ELF-1 (cell line): ENCODE measurements around the gene ANO6.
"Not testable (repeated sequence)": the region's sequence is repeated elsewhere in the genome, so short reads cannot be mapped to it uniquely, and the experiment has no call there.

Experiments
- DNase-seq: peaks from one replicate; pipeline ENCODE4 v3.0.0-alpha.2; 2016; ENCODE audit warnings: low read depth, low spot score

The ANO6 gene

GRCh38 chr12:45215419-45216229 lies at the start of gene ANO6:
TSS of gene ANO6 (plus strand) at chr12:45216095. CDS start at chr12:45216322, 227 bp downstream.
- peak; percentile 93 for DNase-seq

DNA sequence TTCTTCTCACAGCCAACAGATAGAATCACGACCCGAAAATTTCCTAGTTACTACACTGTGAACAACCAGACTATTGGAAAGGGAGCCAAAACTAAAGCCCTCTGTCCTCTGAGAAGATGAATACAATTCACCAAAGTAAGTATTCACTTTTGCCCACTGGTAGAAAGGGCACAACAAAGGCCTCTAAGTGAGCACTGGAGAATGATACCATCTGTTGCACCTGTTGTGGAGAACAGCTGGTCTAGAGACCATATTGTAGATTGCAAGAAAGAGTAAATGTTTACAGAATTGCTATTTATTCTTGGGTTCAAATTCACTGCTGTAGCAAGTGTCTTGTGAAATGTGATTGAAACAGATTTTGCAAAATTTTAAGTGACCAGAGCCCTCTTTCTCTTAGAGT lies 46.9 kb upstream of the ANO6 start:
- no peak for DNase-seq

- DNase-seq = peak; percentile 75
These were observed 45.3 kb upstream of the ANO6 start for GRCh38 chr12:45170456-45171042.

- not testable (repeated sequence) for DNase-seq
These were observed 42.6 kb upstream of the ANO6 start for GRCh38 chr12:45173293-45173692.

DNA sequence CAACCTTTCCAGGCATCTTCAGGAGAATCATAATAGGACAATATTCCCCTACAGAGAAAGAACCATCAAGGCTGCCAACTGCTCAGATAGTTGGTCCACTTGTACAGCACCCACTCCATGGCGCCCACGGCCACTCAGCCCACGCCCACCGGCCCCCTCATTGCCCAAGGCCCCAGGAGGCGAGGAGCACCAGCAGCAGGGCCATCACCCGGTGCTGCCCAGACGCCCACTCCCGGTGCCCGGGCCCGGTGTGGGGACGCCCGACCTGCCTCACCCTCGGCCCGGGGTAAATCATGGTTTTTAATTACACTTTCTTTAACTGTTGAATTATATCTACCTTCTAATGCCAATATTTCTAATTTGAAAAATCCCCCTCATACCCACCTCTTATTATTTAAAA lies 41.3 kb upstream of the ANO6 start:
- DNase-seq = no peak

DNA sequence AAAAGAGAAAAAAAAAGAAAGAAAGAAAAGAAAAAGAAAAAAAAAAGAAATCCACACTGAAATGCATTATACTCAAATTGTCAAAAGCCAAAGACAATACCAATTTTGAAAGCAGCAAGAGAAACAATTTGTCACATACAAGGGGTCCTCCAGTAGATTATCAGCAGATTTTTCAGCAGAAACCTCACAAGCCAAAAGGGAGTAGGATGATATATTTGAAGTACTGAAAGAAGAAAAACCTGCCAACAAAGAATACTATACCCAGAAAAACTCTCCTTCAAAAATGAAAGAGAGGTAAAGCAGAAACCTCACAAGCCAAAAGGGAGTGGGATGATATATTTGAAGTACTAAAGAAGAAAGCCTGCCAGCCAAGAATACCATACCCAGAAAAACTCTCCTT lies 37.1 kb upstream of the ANO6 start:
- no peak for DNase-seq

DNA sequence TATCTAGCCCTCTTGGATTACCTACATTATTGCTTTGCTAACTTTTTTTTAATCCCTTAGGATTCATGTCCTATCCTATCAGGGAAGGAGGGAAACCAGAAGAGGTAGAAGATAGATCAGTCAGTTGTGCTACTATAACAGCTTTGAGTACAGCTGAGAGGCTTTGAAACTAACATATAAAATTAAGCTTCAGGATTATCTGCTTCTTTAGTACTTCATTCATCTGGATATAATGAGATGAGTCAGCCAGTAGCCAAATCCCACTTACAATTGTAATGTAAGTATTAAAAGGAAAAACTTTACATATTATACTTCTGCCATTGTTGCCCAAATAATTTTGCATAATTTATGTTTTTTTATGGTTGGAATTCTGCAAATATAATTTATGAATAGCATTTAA lies 33.4 kb upstream of the ANO6 start:
- no peak for DNase-seq

DNA sequence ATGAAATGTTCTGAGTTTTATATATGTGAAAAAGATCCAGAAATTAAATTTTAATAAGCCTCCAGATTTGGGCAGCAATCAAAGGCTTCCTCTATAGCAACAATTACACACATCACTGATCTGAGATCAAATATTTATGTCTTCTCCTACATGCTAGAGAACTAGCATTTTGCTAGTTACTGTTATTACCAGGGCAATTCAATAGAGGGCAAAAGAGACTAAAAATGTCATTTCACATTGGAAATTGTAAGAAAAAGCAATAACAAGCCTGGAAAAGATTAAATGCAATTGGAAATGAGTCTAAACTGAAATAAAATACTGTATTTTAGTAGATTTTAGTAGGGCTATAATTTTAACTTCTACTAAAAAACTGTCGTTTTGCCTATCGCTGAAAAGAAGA lies 32.6 kb upstream of the ANO6 start:
- no peak for DNase-seq

GRCh38 chr12:45184147-45184963 lies 31.5 kb upstream of the ANO6 start:
- no peak for DNase-seq

DNA sequence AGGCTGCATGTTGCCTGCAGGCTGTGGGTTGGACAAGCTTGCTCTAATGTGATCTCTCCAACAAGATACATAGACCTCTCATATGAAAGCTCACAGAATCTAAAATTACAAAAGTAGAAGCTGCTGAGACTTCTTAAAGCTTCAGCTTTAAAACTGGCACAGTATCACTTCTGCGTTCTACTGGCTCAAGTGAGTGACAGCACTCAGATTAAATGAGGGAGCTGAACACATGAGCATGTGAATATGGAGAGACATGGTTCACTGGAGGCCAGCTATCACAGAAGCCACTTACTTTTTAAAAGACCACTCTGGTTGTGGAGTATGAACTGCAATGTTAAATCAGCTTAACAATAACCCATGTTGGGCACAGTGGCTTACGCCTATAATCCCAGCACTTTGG lies 29.1 kb upstream of the ANO6 start:
- no peak for DNase-seq

DNA sequence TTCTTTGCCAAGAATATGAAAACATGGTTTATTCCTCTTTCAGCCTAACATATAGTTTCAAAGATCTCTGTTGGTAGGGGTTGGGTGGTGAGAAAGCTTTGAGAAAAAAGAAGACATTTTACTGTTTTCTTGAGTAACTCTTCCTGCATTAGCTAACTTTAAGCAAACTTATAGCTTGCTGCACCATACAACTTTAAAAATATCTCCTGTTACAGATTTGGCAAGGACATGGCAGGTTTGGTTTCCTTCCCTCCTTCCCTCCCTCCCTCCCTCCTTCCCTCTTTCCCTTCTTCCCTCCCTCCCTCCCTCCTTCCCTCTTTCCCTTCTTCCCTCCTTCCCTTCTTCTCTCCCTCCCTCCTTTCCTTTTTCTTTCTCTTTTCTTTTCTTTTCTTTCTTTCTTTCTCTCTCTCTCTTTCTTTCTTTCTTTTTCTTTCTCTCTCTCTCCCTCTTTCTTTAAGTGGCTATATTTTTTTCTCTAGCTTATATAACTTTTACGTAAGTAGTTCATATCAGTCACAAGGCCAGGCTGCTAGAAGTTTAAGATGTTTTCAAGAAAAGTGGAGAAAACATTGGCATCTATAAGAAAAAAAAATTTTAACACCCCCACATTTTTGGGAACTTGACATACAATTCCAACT lies 26.0 kb upstream of the ANO6 start:
- no peak for DNase-seq

- DNase-seq = no peak
These were observed 24.7 kb upstream of the ANO6 start for GRCh38 chr12:45191239-45191638.

DNA sequence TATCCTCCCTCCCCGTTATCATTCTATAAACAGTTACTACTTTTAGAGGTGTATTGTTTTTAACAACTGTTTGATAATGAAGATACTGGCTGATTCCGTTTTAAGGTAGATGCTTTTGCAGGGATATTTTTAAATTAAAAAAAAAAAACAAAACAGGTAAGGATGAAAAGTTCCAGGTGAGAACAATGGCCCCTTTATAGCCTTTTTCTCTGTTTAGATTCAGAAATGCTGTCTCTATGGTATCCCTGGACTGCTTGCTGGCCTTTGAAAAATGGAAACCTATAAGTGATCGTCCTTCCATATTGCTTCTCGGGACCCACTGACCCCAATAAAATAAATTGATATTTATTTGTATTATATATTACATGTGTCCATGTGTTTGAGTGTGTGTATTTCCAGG lies 23.2 kb upstream of the ANO6 start:
- no peak for DNase-seq

GRCh38 chr12:45200491-45201043 lies 15.3 kb upstream of the ANO6 start:
- no peak for DNase-seq

DNA sequence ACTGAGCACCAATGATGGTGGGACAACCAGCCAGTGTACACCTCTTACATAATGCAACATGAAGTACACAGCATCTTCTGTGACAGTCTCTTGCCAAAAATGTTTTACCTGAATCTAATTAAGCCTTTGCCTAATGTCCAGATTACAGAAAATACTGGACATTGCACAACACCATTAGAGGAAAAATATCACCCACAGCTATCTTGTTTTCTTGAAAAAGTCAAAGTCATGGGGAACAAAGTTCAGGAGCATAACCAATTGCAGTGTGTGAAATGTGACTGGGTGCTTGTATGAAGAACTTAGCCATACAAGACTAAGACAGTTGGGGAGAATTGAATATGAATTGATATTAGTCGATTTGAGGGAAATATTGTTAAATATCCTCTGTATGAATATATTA lies 12.1 kb upstream of the ANO6 start:
- no peak for DNase-seq

DNA sequence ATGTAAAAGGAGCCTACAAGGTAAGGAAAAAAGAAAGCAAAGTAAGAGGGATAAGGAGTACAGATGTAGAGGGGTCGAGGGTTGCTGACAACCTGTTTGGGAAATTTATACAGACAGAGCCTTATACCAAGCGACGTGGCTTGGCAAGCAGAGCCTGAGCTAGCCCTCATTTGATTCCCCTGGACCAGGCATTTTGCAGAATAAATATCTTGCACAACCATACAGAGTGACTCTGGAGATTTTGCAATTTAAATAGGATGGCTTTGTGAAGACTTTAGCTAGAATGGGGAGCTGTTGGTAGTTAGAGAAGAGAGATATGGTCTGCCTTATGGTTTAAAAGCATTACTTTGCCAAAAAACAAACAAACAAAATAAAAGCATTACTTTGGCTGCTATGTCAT lies 11.1 kb upstream of the ANO6 start:
- no peak for DNase-seq

DNA sequence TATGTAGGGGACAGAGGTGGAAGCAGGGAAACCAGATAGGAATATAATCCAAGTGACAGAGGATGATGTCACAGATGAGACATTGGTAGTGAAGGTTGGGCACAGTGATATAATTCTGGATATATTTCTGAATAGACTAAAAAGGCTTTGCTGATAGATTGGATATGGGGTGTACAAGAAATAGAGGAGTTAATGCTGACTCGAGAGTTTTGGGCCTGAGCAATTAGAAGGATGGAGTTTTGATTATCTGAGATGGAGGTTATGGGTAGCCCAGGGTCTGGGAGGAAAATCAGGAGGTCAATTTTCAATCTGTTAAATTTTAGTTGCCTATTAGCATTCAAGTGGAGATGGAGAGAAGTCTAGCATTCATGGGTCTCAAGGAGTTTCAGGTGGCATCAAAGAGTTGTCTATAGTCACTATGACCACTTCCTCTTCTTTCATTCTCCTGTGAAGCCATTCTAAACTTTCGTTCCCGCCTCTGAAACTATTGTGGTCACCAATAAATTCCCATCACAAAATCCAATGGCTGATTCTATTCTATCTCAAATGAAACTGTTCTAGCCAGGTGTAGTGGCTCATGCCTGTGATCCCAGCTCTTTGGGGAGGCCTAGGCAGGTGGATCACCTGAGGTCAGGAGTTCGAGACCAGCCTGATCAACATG lies 10.6 kb upstream of the ANO6 start:
- no peak for DNase-seq

- DNase-seq = no peak
These were observed 7.0 kb upstream of the ANO6 start for GRCh38 chr12:45208604-45209487.

DNA sequence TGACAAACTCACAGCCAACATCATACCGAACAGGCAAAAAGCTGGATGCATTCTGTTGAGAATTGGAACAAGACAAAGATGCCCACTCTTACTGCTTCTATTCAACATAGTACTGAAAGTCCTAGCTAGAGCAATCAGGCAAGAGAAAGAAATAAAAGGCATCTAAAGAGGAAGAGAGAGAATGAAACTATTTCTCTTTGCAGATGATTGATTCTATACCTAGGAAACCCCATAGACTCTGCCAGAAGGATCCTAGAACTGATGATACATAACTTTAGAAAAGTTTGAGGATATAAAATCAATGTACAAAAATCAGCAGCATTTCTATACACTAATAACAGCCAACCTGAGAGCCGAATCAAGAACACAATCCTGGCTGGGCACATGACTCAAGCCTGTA lies 6.1 kb upstream of the ANO6 start:
- no peak for DNase-seq

DNA sequence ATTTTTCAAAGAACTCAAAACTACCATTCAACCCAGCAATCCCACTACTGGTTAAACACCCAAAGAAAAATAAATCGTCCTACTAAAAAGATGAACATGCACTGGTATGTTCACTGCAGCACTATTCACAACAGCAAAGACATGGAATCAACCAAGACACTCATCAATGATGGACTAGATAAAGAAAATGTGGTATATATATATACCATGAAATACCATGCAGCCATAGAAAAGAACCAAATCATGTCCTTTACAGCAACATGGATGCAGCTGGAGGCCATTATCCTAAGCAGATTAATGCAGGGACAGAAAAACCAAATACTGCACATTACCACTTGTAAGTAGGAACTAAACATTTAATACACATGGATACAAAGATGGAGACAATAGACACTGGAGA lies 3.8 kb upstream of the ANO6 start:
- DNase-seq = no peak
